ENCODE measurements around the gene ZNF576. TPM values are rescaled to one million over a fixed set of nuclear protein-coding genes. Genes with fewer than 3 reads are reported as not detected.
A peak's percentile ranks its signal among the peaks of the same experiment; 100 is the strongest.
"Not testable (repeated sequence)": the region's sequence is repeated elsewhere in the genome, so short reads cannot be mapped to it uniquely, and the experiment has no call there.

Gene ZNF576
- total RNA-seq, 1 experiment from 2014 or later, result 26.1 TPM

GRCh38 chr19:43633520-43633919 lies 37.1 kb downstream of the ZNF576 start:
- Histone ChIP-seq H3K4me3 (no peak overlapping the region), H3K27me3 (peaks cover 21% of the 10 kb centered on the region)

DNA sequence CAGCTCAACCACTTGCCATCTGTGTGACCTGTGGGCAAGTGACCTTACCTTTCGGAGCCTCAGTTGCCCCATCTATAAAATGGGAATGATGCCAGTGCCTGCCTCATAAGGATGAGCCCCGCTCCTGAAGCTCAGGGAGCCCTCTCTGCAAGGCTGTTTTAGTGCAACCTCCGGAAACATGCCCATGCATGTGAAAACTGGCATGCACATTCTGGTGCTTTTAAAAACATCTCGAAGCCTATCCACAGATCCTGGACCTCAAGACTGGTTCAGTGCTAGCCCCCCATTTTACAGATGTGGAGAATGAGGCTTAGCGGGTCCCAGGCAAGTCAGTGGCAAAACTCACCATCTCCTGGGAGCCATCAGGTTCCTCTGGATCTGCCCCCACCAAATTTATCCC lies 37.7 kb downstream of the ZNF576 start:
- H3K9me3 ChIP-seq, result no peaks in the 10 kb centered on the region
- DNase-seq, result no peak
- H3K36me3 ChIP-seq, result no peaks in the 10 kb centered on the region
- no peak overlapping the region for H3K4me3 ChIP-seq
- H3K27me3 ChIP-seq, result peaks cover 26% of the 10 kb centered on the region

More at GRCh38 chr19:43633520-43633919, 37.1 kb downstream of the ZNF576 start:
- H3K9me3 ChIP-seq, result no peaks in the 10 kb centered on the region
- no peak for DNase-seq
- H3K36me3 ChIP-seq, result no peaks in the 10 kb centered on the region

- Histone ChIP-seq H3K9me3 (no peaks in the 10 kb centered on the region), H3K4me3 (no peak overlapping the region), H3K27me3 (peaks cover 29% of the 10 kb centered on the region), H3K36me3 (no peaks in the 10 kb centered on the region)
- no peak for DNase-seq
Observed at GRCh38 chr19:43634506-43634871, 38.1 kb downstream of the ZNF576 start.

GRCh38 chr19:43634872-43635560 lies 38.6 kb downstream of the ZNF576 start:
- H3K27me3 ChIP-seq, result peaks cover 31% of the 10 kb centered on the region
- DNase-seq, result no peak

GRCh38 chr19:43635561-43635940 lies 39.2 kb downstream of the ZNF576 start:
- H3K9me3 ChIP-seq, H3K4me3 ChIP-seq, DNase-seq: not testable (repeated sequence)

More at GRCh38 chr19:43634872-43635560, 38.6 kb downstream of the ZNF576 start:
- Histone ChIP-seq H3K36me3 (no peaks in the 10 kb centered on the region), H3K9me3 (no peaks in the 10 kb centered on the region), H3K4me3 (no peak overlapping the region)

GRCh38 chr19:43636121-43636683 lies 39.8 kb downstream of the ZNF576 start:
- DNase-seq, result no peak
- no peak overlapping the region for H3K4me3 ChIP-seq
- peaks cover 37% of the 10 kb centered on the region for H3K27me3 ChIP-seq
- no peaks in the 10 kb centered on the region for H3K36me3 ChIP-seq
- no peaks in the 10 kb centered on the region for H3K9me3 ChIP-seq

More at GRCh38 chr19:43635561-43635940, 39.2 kb downstream of the ZNF576 start:
- not testable (repeated sequence) for H3K36me3 ChIP-seq
- H3K27me3 ChIP-seq, result peaks cover 36% of the 10 kb centered on the region

GRCh38 chr19:43638214-43638994 lies 42.0 kb downstream of the ZNF576 start:
- H3K27me3 ChIP-seq, result peaks cover 30% of the 10 kb centered on the region
- no peak for DNase-seq
- H3K36me3 ChIP-seq, result no peaks in the 10 kb centered on the region
- H3K4me3 ChIP-seq, result no peak overlapping the region
- H3K9me3 ChIP-seq, result no peaks in the 10 kb centered on the region

GRCh38 chr19:43638995-43639518 lies 42.7 kb downstream of the ZNF576 start:
- Histone ChIP-seq H3K36me3 (no peaks in the 10 kb centered on the region), H3K9me3 (no peaks in the 10 kb centered on the region), H3K27me3 (peaks cover 30% of the 10 kb centered on the region), H3K4me3 (no peak overlapping the region)
- DNase-seq, result no peak

GRCh38 chr19:43639519-43640423 lies 43.4 kb downstream of the ZNF576 start, which contains the start of gene CADM4:
Gene CADM4, minus strand, starts transcription at chr19:43639850. Its CDS starts 60 bp downstream, at chr19:43639790.
- peaks cover 26% of the 10 kb centered on the region for H3K27me3 ChIP-seq
- peak within 1 kb of the TSS; percentile 33 for H3K4me3 ChIP-seq
- H3K36me3 ChIP-seq, result no peaks in the 10 kb centered on the region
- no peaks in the 10 kb centered on the region for H3K9me3 ChIP-seq
- no peak for DNase-seq

DNA sequence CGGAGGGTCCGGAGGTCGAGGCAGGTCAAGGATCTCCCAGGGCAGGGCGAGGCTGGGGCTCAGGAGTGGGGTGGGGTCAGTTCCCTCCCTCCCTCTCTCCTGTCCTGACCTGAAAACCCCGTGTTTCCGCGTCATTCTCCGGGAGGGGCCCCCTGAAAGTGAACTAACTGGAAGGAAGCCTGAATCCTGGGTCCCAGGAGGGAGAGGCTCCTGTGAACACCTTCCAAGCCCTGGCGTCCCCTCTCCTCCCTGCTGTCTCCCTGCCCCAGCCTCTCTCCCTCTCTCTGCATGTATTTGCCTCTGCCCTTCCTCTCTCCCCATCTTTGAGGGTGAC lies 44.0 kb downstream of the ZNF576 start:
- H3K9me3 ChIP-seq, result no peaks in the 10 kb centered on the region
- no peak for DNase-seq
- no peak overlapping the region for H3K4me3 ChIP-seq
- peaks cover 22% of the 10 kb centered on the region for H3K27me3 ChIP-seq
- H3K36me3 ChIP-seq, result no peaks in the 10 kb centered on the region

GRCh38 chr19:43641333-43641732 lies 44.9 kb downstream of the ZNF576 start:
- no peak for DNase-seq
- Histone ChIP-seq H3K36me3 (no peaks in the 10 kb centered on the region), H3K4me3 (no peak overlapping the region)

GRCh38 chr19:43642531-43642930 lies 46.1 kb downstream of the ZNF576 start:
- DNase-seq, result no peak
- no peaks in the 10 kb centered on the region for H3K9me3 ChIP-seq
- H3K36me3 ChIP-seq, result peaks cover 5% of the 10 kb centered on the region
- no peak overlapping the region for H3K4me3 ChIP-seq
- peaks cover 22% of the 10 kb centered on the region for H3K27me3 ChIP-seq

More at GRCh38 chr19:43641333-43641732, 44.9 kb downstream of the ZNF576 start:
- Histone ChIP-seq H3K27me3 (peaks cover 22% of the 10 kb centered on the region), H3K9me3 (no peaks in the 10 kb centered on the region)

DNA sequence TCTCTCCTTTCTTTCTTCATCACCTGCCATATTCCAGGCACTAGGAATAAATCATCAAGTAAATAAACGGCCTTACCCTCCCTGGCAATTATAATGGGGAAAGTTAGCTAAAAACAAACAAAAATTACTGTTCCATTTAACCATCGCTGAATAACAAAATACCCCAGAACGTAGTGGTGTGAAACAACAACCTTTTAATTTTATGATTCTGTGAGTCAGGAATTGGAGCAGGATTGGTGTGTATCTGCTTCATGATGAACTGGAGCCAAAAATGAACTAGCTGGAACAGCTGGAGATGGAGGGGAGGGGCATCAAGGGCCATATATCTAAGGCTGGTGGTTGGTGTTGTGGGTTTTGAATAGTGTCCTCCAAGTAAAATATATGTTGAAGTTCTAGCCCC lies 46.9 kb downstream of the ZNF576 start:
- peak; percentile 44 for DNase-seq
- Histone ChIP-seq H3K4me3 (no peak overlapping the region), H3K36me3 (peaks cover 10% of the 10 kb centered on the region), H3K9me3 (no peaks in the 10 kb centered on the region), H3K27me3 (peaks cover 18% of the 10 kb centered on the region)

GRCh38 chr19:43644181-43644580 lies 47.8 kb downstream of the ZNF576 start:
- H3K36me3 ChIP-seq, result peaks cover 19% of the 10 kb centered on the region
- H3K4me3 ChIP-seq, result no peak overlapping the region
- DNase-seq, result no peak
- H3K9me3 ChIP-seq, result no peaks in the 10 kb centered on the region
- H3K27me3 ChIP-seq, result peaks cover 10% of the 10 kb centered on the region

GRCh38 chr19:43648633-43649032 lies 52.2 kb downstream of the ZNF576 start:
- Histone ChIP-seq H3K4me3 (no peak overlapping the region), H3K27me3 (no peaks in the 10 kb centered on the region), H3K9me3 (no peaks in the 10 kb centered on the region), H3K36me3 (peaks cover 49% of the 10 kb centered on the region)
- no peak for DNase-seq

- no peaks in the 10 kb centered on the region for H3K9me3 ChIP-seq
- no peak overlapping the region for H3K4me3 ChIP-seq
- peaks cover 54% of the 10 kb centered on the region for H3K36me3 ChIP-seq
- no peak for DNase-seq
- no peaks in the 10 kb centered on the region for H3K27me3 ChIP-seq
Observed at GRCh38 chr19:43649514-43649913, 53.1 kb downstream of the ZNF576 start.
